ENCODE results near the gene KRT39. TPM values are rescaled to one million over a fixed set of nuclear protein-coding genes. Genes with fewer than 3 reads are reported as not detected.

The KRT39 gene
- total RNA-seq, 1 donor from 2014 or later = not detected

GRCh38 chr17:41010441-41010840 lies 43.7 kb upstream of the KRT39 start:
- Mint-ChIP-seq H3K4me3 (no peak overlapping the region), H3K27me3 (peaks cover 9% of the 10 kb centered on the region), H3K36me3 (ENCODE audit: low read depth) (no peaks in the 10 kb centered on the region), H3K9me3 (no peaks in the 10 kb centered on the region), H3K4me1 (no peaks in the 10 kb centered on the region), H3K27ac (no peak overlapping the region)
- ChIA-PET POLR2A (no interaction called here), CTCF (no interaction called here)
- DNase-seq (no peak), ATAC-seq (ENCODE audit: low read depth) (no peak)
- no peak for TF ChIP-seq CTCF (IDR thresholded peaks at IDR 0.05)
- intact Hi-C loops (cut with micrococcal nuclease) = no loop called here

GRCh38 chr17:41009936-41010335 lies 43.2 kb upstream of the KRT39 start:
- Mint-ChIP-seq H3K9me3 (no peaks in the 10 kb centered on the region), H3K27ac (no peak overlapping the region), H3K36me3 (ENCODE audit: low read depth) (no peaks in the 10 kb centered on the region), H3K27me3 (peaks cover 9% of the 10 kb centered on the region), H3K4me1 (no peaks in the 10 kb centered on the region), H3K4me3 (no peak overlapping the region)
- ChIA-PET CTCF (no interaction called here), POLR2A (no interaction called here)
- ATAC-seq (ENCODE audit: low read depth) = no peak
- no peak for DNase-seq
- intact Hi-C loops (cut with micrococcal nuclease) = no loop called here
- TF ChIP-seq CTCF (IDR thresholded peaks at IDR 0.05) = no peak

DNA sequence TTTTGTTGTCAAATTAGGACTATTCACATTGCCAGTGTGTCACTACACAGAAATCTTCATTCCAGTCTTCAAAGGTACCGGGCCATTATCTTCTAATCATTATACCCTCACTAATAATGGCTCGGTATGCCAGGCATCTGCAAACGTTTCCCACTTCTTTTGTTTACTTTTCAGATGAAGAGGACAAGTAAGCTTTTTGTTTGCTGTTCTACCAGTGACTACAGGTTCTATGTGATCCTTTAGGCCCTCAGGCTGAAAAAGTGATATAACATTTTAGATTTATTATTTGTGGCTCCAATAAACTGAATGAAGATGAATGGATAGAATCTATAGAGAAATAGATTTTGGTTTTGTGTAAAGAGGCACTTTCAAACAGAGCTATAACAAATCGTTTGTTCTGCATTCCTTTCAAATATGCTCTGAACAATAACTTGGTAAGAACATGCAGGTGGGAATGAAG lies 42.6 kb upstream of the KRT39 start:
- CTCF ChIA-PET = no interaction called here
- no peak overlapping the region for H3K27ac Mint-ChIP-seq
- no peak for DNase-seq
- no peak for TF ChIP-seq CTCF (IDR thresholded peaks at IDR 0.05)
- H3K36me3 Mint-ChIP-seq (ENCODE audit: low read depth) = no peaks in the 10 kb centered on the region
- no peak for ATAC-seq (ENCODE audit: low read depth)
- intact Hi-C loops (cut with micrococcal nuclease) = no loop called here
- H3K4me1 Mint-ChIP-seq = no peaks in the 10 kb centered on the region
- H3K27me3 Mint-ChIP-seq = peaks cover 12% of the 10 kb centered on the region
- POLR2A ChIA-PET = no interaction called here
- no peaks in the 10 kb centered on the region for H3K9me3 Mint-ChIP-seq
- no peak overlapping the region for H3K4me3 Mint-ChIP-seq

- POLR2A ChIA-PET = no interaction called here
- CTCF ChIA-PET = no interaction called here
- DNase-seq (no peak), ATAC-seq (ENCODE audit: low read depth) (no peak)
- peaks cover 14% of the 10 kb centered on the region for H3K27me3 Mint-ChIP-seq
- no peak for TF ChIP-seq CTCF (IDR thresholded peaks at IDR 0.05)
- intact Hi-C loops (cut with micrococcal nuclease) = no loop called here
- no peak within 1 kb of the TSS for H3K4me3 Mint-ChIP-seq
- no peak within 1 kb of the TSS for H3K27ac Mint-ChIP-seq
- no peaks in the 10 kb centered on the region for H3K4me1 Mint-ChIP-seq
- H3K9me3 Mint-ChIP-seq = no peaks in the 10 kb centered on the region
- H3K36me3 Mint-ChIP-seq (ENCODE audit: low read depth) = no peaks in the 10 kb centered on the region
These were observed 42.1 kb upstream of the KRT39 start, which contains the start of gene KRTAP3-1 for GRCh38 chr17:41008811-41009210. Gene KRTAP3-1 (minus strand): TSS chr17:41009128. CDS start chr17:41009074, 54 bp downstream.

DNA sequence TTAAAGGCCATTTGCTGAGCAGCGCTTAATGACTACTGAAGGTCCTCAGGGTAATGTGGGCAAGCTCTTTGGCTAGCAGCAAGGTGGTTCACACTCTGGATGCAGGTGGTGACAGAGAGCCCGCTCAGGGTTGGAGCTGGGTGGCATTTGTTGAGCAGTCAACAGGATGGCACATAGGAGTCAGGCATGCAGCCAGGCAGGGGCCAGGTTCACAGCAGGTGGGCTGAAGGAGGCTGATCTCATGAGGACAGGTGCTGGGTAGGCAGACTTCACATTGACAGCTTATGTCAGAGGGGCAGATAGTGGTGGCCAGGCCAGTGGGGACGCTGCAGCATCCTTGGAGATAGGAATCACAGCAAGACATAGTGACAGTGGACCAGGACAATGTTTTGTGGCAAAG lies 37.6 kb upstream of the KRT39 start:
- TF ChIP-seq CTCF (IDR thresholded peaks at IDR 0.05) = no peak
- ChIA-PET CTCF (no interaction called here), POLR2A (interaction anchor here (0.5 kb wide), 1 partner anchor 193 kb away, joined by 5 read pairs; no protein-coding TSS in a partner anchor)
- H3K27me3 Mint-ChIP-seq = peaks cover 18% of the 10 kb centered on the region
- intact Hi-C loops (cut with micrococcal nuclease) = no loop called here
- no peak for ATAC-seq (ENCODE audit: low read depth)
- H3K36me3 Mint-ChIP-seq (ENCODE audit: low read depth) = no peaks in the 10 kb centered on the region
- no peak overlapping the region for H3K27ac Mint-ChIP-seq
- no peak overlapping the region for H3K4me3 Mint-ChIP-seq
- no peak for DNase-seq
- no peaks in the 10 kb centered on the region for H3K9me3 Mint-ChIP-seq
- no peaks in the 10 kb centered on the region for H3K4me1 Mint-ChIP-seq
